ENCODE data around the gene L3MBTL2.

Gene L3MBTL2

GRCh38 chr22:41180926-41181325 is 24.2 kb upstream of the L3MBTL2 start:
- Histone ChIP-seq H3K4me3 (no peak overlapping the region), H3K36me3 (ENCODE audit: insufficient read depth, low read length) (peaks cover 44% of the 10 kb centered on the region), H3K9ac (ENCODE audit: insufficient read length) (no peak overlapping the region), H3K9me3 (ENCODE audit: low read depth, low read length) (no peaks in the 10 kb centered on the region), H3K27ac (no peak overlapping the region)
- TF ChIP-seq EZH2 (IDR thresholded peaks at IDR 0.05) (no peak), FOXP2 (optimal IDR thresholded peaks at IDR 0.05; ENCODE audit: control extremely low read depth, extremely low read length, insufficient read depth) (no peak), POLR2AphosphoS5 (IDR thresholded peaks at IDR 0.05; ENCODE audit: borderline replicate concordance, low read depth, low read length) (no peak)
- no peak for DNase-seq (ENCODE audit: low read depth, low spot score)

GRCh38 chr22:41181349-41182241 is 23.5 kb upstream of the L3MBTL2 start:
- no peaks in the 10 kb centered on the region for H3K9me3 ChIP-seq (ENCODE audit: low read depth, low read length)
- no peak overlapping the region for H3K4me3 ChIP-seq
- H3K27ac ChIP-seq = no peak overlapping the region
- peaks cover 38% of the 10 kb centered on the region for H3K36me3 ChIP-seq (ENCODE audit: insufficient read depth, low read length)
- DNase-seq (ENCODE audit: low read depth, low spot score) = no peak
- TF ChIP-seq FOXP2 (optimal IDR thresholded peaks at IDR 0.05; ENCODE audit: control extremely low read depth, extremely low read length, insufficient read depth) (no peak), POLR2AphosphoS5 (IDR thresholded peaks at IDR 0.05; ENCODE audit: borderline replicate concordance, low read depth, low read length) (no peak), EZH2 (IDR thresholded peaks at IDR 0.05) (no peak)
- H3K9ac ChIP-seq (ENCODE audit: insufficient read length) = no peak overlapping the region

- Histone ChIP-seq H3K27ac (no peak overlapping the region), H3K9me3 (ENCODE audit: low read depth, low read length) (no peaks in the 10 kb centered on the region), H3K4me3 (no peak overlapping the region), H3K9ac (ENCODE audit: insufficient read length) (no peak overlapping the region), H3K36me3 (ENCODE audit: insufficient read depth, low read length) (peaks cover 11% of the 10 kb centered on the region)
- TF ChIP-seq POLR2AphosphoS5 (IDR thresholded peaks at IDR 0.05; ENCODE audit: borderline replicate concordance, low read depth, low read length) (no peak), FOXP2 (optimal IDR thresholded peaks at IDR 0.05; ENCODE audit: control extremely low read depth, extremely low read length, insufficient read depth) (no peak), EZH2 (IDR thresholded peaks at IDR 0.05) (no peak)
- DNase-seq (ENCODE audit: low read depth, low spot score) = no peak
Observed at GRCh38 chr22:41184679-41185078, 20.4 kb upstream of the L3MBTL2 start.

GRCh38 chr22:41191467-41191866 is 13.6 kb upstream of the L3MBTL2 start:
- Histone ChIP-seq H3K36me3 (ENCODE audit: insufficient read depth, low read length) (no peaks in the 10 kb centered on the region), H3K9me3 (ENCODE audit: low read depth, low read length) (no peaks in the 10 kb centered on the region), H3K27ac (no peak overlapping the region), H3K9ac (ENCODE audit: insufficient read length) (no peak overlapping the region), H3K4me3 (no peak overlapping the region)
- DNase-seq (ENCODE audit: low read depth, low spot score) = no peak
- TF ChIP-seq POLR2AphosphoS5 (IDR thresholded peaks at IDR 0.05; ENCODE audit: borderline replicate concordance, low read depth, low read length) = no peak
- no peak for TF ChIP-seq EZH2 (IDR thresholded peaks at IDR 0.05)
- TF ChIP-seq FOXP2 (optimal IDR thresholded peaks at IDR 0.05; ENCODE audit: control extremely low read depth, extremely low read length, insufficient read depth) = no peak

GRCh38 chr22:41193829-41194228 is 11.3 kb upstream of the L3MBTL2 start:
- H3K4me3 ChIP-seq = no peak overlapping the region
- no peak for DNase-seq (ENCODE audit: low read depth, low spot score)

GRCh38 chr22:41197038-41197972 is 7.8 kb upstream of the L3MBTL2 start:
- H3K36me3 ChIP-seq (ENCODE audit: insufficient read depth, low read length) = no peaks in the 10 kb centered on the region
- DNase-seq (ENCODE audit: low read depth, low spot score) = no peak
- no peak overlapping the region for H3K27ac ChIP-seq
- peak overlapping the region; percentile 93 for H3K4me3 ChIP-seq
- TF ChIP-seq POLR2AphosphoS5 (IDR thresholded peaks at IDR 0.05; ENCODE audit: borderline replicate concordance, low read depth, low read length) (peak; percentile 62; the same call in 1 of the 2 replicates), FOXP2 (optimal IDR thresholded peaks at IDR 0.05; ENCODE audit: control extremely low read depth, extremely low read length, insufficient read depth) (no peak), EZH2 (IDR thresholded peaks at IDR 0.05) (no peak)
- no peaks in the 10 kb centered on the region for H3K9me3 ChIP-seq (ENCODE audit: low read depth, low read length)
- H3K9ac ChIP-seq (ENCODE audit: insufficient read length) = peak overlapping the region; percentile 62

More at GRCh38 chr22:41193829-41194228, 11.3 kb upstream of the L3MBTL2 start:
- TF ChIP-seq FOXP2 (optimal IDR thresholded peaks at IDR 0.05; ENCODE audit: control extremely low read depth, extremely low read length, insufficient read depth) (no peak), POLR2AphosphoS5 (IDR thresholded peaks at IDR 0.05; ENCODE audit: borderline replicate concordance, low read depth, low read length) (no peak), EZH2 (IDR thresholded peaks at IDR 0.05) (no peak)
- Histone ChIP-seq H3K9ac (ENCODE audit: insufficient read length) (no peak overlapping the region), H3K27ac (no peak overlapping the region), H3K36me3 (ENCODE audit: insufficient read depth, low read length) (no peaks in the 10 kb centered on the region), H3K9me3 (ENCODE audit: low read depth, low read length) (no peaks in the 10 kb centered on the region)

- no peak for DNase-seq (ENCODE audit: low read depth, low spot score)
- H3K27ac ChIP-seq = no peak overlapping the region
- TF ChIP-seq EZH2 (IDR thresholded peaks at IDR 0.05) (no peak), POLR2AphosphoS5 (IDR thresholded peaks at IDR 0.05; ENCODE audit: borderline replicate concordance, low read depth, low read length) (no peak), FOXP2 (optimal IDR thresholded peaks at IDR 0.05; ENCODE audit: control extremely low read depth, extremely low read length, insufficient read depth) (no peak)
- peak overlapping the region; percentile 93 for H3K4me3 ChIP-seq
- H3K9me3 ChIP-seq (ENCODE audit: low read depth, low read length) = no peaks in the 10 kb centered on the region
- H3K36me3 ChIP-seq (ENCODE audit: insufficient read depth, low read length) = no peaks in the 10 kb centered on the region
- peak overlapping the region; percentile 8 for H3K9ac ChIP-seq (ENCODE audit: insufficient read length)
Observed at GRCh38 chr22:41198027-41198580, 7.0 kb upstream of the L3MBTL2 start.

GRCh38 chr22:41201141-41201540 is 4.0 kb upstream of the L3MBTL2 start:
- no peak for DNase-seq (ENCODE audit: low read depth, low spot score)
- Histone ChIP-seq H3K9ac (ENCODE audit: insufficient read length) (no peak overlapping the region), H3K9me3 (ENCODE audit: low read depth, low read length) (no peaks in the 10 kb centered on the region), H3K36me3 (ENCODE audit: insufficient read depth, low read length) (no peaks in the 10 kb centered on the region), H3K27ac (no peak overlapping the region), H3K4me3 (no peak overlapping the region)
- TF ChIP-seq FOXP2 (optimal IDR thresholded peaks at IDR 0.05; ENCODE audit: control extremely low read depth, extremely low read length, insufficient read depth) (no peak), EZH2 (IDR thresholded peaks at IDR 0.05) (no peak), POLR2AphosphoS5 (IDR thresholded peaks at IDR 0.05; ENCODE audit: borderline replicate concordance, low read depth, low read length) (no peak)

All from SK-N-MC (cell line).